GM18870 (cell line): ENCODE results near the gene PBX4.
"Not testable (repeated sequence)": the region's sequence is repeated elsewhere in the genome, so short reads cannot be mapped to it uniquely, and the experiment has no call there.

Experiments used
- ATAC-seq: cut with Tn5 transposase; IDR thresholded peaks from one replicate; pipeline ENCODE4 v1.9.1; 2021; ENCODE audit warnings: moderate library complexity; ENCODE audit not compliant: unreplicated experiment

Gene PBX4

GRCh38 chr19:19627621-19628500 is 9.4 kb upstream of the PBX4 start, which contains the start of gene LPAR2:
Gene LPAR2, minus strand, starts transcription at chr19:19628220. Its CDS starts 945 bp downstream, at chr19:19627275.
- ATAC-seq = no peak

GRCh38 chr19:19626516-19627472 is 8.3 kb upstream of the PBX4 start:
- no peak for ATAC-seq

DNA sequence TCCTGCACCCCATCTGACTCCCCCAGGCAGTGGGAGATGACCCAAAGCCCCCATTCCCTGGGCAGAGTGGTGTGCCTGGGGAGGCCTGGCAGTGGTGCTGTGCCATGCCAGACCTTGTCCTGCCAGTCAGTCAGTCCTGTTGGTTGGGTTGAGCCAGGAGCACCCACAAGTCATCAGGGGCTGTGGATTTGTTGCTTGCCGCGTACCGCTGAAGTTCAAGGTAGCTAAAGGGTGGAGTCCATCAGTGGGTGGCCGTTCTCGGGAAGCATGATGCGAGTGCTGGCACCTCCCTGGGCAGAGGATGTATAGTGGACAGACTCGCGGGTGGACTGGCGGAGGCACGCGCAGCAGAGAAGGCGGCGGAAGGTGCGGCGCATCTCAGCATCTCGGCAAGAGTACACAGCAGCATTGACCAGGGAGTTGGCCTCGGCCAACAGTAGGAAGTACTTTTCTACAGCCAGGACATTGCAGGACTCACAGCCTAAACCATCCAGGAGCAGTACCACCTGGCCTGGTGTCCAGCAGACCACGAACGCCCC is 5.6 kb upstream of the PBX4 start:
- no peak for ATAC-seq

DNA sequence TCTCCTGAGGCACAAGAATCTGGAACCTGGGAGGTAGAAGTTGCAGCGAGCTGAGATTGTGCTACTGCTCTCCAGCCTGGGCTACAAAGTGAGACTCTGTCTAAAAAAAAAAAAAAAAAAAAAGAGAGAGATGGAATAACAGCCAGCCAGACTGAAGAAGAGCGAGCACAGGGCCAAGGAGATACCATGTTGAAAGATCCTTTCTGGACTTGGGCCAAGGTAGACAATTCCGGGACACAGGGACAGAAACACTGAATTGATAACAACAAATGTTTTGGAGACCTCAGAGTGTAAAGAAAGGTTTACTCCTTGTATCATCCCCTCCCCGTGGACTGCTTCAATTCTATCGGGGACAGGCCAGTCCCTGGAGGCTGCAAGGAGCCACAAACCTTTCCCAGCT is 4.9 kb upstream of the PBX4 start:
- ATAC-seq = no peak

GRCh38 chr19:19619849-19620210 is 1.3 kb upstream of the PBX4 start:
- ATAC-seq = no peak

GRCh38 chr19:19619181-19619848 is 828 bp upstream of the PBX4 start:
- ATAC-seq = no peak

- ATAC-seq = no peak
Measured at GRCh38 chr19:19615086-19615485, 3.4 kb downstream of the PBX4 start.

- ATAC-seq = no peak
Measured at GRCh38 chr19:19613506-19613905, 5.0 kb downstream of the PBX4 start.

- no peak for ATAC-seq
Measured at GRCh38 chr19:19610376-19611202, 7.9 kb downstream of the PBX4 start.

GRCh38 chr19:19606686-19607085 is 11.8 kb downstream of the PBX4 start:
- not testable (repeated sequence) for ATAC-seq

DNA sequence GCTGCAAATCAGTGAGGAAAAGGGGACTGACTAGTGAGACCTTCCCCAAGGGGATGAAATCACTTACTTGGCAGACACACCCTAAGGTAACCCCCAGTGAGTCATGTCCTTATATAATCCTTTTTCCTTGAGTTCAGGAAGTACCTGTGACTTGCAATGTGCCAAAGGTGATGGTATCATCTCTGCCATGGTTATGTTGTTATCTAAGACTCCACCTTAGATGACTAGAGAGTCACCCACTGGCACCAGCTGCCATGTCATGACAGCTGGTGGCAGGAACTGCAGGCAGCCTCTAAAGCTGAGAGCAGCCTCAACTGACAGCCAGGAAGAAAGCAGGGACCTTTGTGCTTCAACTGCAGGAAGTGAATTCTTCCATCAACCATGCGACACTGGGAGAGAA is 12.5 kb downstream of the PBX4 start:
- ATAC-seq = peak; percentile 56

DNA sequence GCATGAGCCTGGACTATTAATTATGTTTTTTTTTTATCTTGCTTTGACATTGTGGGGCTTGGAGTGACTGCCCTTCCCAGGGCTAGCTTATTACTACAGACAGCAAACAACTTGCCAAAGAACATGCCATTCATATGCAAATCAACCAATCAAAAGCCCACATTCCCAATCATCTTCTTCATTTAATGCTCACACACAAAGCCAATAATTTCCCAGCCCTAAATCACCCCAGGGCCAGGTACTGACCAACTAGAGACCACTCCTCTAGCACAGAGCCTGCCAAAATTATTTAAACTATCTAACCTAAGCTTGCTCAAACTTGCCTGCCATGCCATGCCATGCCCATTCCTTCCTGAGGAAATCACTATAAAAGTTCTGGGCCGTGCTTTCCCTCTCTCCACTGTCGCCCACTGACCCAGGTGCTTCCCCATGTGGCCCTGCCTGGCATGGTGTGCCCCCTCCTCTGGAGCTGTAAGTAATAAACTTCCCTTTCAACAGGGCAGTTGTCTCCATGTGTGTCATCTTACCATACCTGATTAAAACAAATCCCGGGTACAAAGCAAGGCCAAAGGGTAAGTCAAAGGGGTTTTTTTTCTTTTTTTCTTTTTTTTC is 15.7 kb downstream of the PBX4 start:
- ATAC-seq = no peak

DNA sequence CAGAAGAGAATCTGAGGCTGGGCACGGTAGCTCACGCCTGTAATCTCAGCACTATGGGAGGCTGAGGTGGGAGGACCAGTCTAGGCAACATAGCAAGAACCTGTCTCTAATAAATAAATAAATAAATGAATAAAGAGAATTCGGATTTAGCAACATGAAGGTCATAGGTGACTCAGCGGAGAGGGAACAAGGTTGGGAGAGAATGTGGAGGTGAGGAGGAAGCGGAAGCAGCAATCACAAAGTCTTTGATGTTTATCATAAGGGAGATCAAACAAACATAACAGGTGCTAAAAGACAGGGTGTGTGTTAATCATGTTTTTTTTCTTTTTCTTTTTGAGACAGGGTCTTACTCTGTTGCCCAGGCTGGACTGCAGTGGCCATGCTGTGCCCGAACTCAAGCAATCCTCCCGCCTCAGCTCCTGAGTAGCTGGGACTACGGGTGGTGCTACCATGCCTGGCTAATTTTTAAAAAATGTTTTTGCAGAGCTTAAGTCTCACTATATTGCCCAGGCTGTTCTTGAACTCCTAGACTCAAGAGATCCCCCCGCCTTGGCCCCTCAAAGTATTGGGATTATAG is 16.3 kb downstream of the PBX4 start:
- no peak for ATAC-seq

DNA sequence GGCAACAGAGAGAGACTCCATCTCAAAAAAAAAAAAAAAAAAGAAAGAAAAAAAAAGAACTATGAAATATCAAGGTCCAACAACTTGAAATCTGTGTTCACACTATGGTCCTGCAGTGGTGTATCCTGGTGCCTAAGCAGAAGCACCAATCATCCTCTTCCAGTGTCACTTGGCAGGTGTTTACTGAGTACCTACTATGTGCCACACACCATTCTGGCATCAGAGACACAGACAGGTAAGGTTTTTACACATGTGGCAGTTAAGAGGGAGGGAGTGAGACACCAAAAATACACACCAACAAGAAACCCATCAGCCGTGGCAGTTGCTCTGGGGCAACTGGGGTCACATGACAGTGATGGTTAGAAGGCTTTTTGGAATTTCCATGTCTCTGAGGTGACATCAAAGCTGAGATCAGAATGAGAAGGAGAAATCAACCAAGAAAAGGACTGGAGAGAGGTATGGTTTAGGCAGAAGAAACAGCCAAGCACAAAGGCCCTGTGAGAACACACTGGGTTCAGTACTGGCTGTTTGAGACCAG is 17.6 kb downstream of the PBX4 start:
- ATAC-seq = no peak

DNA sequence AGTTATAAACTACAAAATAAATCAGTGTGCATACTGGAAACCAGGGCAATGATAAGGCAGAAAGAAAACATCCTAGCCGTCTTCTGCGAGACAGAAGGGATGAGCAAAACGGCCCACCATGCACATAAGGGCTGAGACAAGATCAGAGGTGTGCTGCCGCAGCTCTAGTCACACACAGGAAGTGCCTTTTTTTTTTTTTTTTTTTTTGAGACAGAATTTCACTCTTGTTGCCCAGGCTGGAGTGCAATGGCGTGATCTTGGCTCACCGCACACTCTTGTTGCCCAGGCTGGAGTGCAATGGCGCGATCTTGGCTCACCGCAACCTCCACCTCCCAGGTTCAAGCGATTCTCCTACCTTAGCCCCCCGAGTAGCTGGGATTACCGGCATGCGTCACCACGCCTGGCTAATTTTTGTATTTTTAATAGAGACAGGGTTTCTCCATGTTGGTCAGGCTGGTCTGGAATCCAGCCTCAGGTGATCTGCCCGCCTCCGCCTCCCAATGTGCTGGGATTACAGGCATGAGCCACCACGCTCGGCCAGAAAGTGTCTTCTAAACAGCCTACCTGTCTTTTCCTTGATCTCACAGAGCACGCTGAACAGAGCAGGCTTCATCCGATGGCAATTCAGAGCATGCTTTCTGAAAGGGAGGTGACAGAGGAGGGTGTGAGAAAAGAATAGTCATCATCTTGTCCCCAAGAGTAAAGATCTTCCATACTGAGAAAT is 19.6 kb downstream of the PBX4 start:
- ATAC-seq = not testable (repeated sequence)

GRCh38 chr19:19597809-19598306 is 20.6 kb downstream of the PBX4 start:
- ATAC-seq = peak; percentile 77

GRCh38 chr19:19595171-19595701 is 23.3 kb downstream of the PBX4 start:
- no peak for ATAC-seq

DNA sequence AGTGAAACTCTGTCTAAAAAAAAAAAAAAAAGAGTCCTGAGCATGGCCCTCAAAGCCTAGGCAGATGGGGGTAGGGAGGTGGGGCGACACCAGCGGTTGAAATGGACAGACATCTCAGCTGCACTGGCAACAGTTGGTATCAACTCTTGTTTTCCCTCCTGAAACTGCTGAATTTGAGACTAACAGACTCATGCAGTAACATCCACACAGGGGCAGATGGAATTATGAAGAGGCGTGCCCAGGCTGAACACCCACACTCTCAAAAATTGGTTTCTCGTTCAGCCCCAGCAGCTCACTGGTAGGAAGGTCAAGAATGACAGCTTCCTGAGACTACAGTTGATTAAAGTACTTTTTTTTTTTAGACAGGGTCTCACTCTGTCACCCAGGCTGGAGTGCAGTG is 24.1 kb downstream of the PBX4 start:
- no peak for ATAC-seq
